ENCODE results near the gene MSI2. TPM values are rescaled to one million over a fixed set of nuclear protein-coding genes. Genes with fewer than 3 reads are reported as not detected.

MSI2 gene
- total RNA-seq, 1 experiment from 2014 or later, result 75.0 TPM

DNA sequence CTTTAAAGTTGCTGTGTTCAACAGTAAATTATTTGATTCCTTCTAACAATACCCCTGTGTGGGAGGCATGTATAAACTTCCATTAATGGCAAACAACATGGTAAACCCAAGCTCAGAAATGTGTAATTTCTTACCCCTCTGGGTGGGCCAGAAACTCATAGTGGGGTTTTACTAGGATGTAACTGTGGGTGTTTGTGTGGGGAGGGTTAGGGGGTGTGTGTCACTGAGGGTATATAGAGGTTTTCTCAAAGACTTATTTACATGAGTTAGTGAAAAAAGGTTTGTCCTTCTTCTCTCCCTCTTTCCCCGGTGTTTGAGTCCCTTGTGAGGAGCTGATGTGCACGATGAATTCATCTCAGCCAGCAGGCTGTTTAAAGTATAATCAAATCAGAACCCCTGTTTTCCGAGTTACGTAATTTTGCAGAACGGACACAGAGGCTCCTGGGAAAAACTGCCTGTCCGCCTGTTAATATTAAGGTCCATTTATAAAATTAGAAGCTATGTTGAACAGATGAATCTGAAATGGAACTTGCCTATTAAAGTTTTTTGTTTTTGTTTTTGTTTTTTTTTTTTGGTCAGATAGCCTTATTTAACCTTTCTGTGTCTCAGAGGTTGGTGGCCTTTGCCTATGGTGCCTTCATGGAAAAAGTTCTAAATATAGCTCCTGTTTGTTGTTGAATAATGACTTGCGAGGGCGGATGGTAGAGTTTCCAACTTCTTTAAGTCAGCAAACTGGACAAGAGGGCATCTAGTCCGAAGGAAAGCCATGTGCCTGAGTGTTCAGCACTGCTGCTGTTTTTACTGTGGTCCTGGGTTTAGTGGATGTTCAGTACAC, 73.3 kb downstream of the MSI2 start:
- DNase-seq (ENCODE audit: low spot score), result no peak
- in situ Hi-C loops (cut with HindIII; ENCODE audit: low sequenced_read_pairs), result no loop called here

DNA sequence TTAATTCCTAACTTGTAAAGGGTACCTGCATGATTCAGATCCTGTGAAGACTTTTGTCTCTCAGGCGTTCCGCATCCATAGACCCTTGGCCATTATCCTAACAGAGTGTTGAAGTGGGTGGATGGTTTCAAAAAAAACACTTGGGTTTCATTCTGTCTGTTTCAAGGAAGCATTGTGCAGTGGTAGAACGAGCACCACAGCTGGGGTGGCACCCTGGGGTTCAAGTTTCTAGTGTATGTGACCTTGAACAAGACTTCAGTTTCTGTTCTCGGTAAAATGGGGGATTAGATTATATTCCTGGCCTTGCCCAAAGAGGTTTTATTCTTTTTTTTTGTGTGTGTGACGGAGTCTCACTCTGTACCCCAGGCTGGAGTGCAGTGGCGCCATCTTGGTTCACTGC, 74.3 kb downstream of the MSI2 start:
- in situ Hi-C loops (cut with HindIII; ENCODE audit: low sequenced_read_pairs), result no loop called here
- DNase-seq (ENCODE audit: low spot score), result no peak

DNA sequence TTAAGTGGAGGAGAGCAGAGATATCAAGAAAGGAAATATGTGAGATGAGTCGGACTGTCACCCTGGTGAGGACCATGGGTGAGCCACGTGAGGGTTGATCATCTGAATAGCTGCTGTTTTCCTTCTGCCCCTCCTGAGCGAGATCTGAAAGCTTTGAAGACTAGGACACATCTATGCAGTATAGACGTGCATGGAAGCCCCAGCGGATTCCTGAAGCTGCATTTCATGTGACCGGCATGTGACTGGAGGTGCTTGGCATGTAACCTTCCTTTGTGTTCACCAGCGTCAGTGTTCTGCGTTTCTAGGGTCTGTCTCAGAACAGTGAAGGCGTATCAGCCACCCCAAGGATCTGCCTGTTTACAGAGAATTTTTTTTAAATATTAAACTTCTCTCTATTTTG, 75.1 kb downstream of the MSI2 start:
- DNase-seq (ENCODE audit: low spot score), result no peak
- in situ Hi-C loops (cut with HindIII; ENCODE audit: low sequenced_read_pairs), result no loop called here

DNA sequence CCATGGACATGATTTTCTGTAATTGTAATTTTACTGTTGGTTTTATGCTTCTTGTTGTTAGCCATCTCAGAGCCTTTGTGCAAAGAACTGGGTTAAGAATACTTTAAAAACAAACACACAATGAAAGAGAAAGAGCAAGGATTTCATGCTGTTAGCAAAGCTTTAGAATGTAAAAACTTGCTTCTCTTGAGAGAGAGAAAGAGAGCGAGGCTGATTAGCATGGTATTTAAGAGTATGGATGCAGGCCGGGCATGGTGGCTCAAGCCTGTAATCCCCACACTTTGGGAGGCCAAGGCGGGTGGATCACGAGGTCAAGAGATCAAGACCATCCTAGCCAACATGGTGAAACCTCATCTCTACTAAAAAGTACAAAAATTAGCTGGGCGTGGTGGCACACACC, 76.2 kb downstream of the MSI2 start:
- no peak for DNase-seq (ENCODE audit: low spot score)
- in situ Hi-C loops (cut with HindIII; ENCODE audit: low sequenced_read_pairs), result no loop called here

DNA sequence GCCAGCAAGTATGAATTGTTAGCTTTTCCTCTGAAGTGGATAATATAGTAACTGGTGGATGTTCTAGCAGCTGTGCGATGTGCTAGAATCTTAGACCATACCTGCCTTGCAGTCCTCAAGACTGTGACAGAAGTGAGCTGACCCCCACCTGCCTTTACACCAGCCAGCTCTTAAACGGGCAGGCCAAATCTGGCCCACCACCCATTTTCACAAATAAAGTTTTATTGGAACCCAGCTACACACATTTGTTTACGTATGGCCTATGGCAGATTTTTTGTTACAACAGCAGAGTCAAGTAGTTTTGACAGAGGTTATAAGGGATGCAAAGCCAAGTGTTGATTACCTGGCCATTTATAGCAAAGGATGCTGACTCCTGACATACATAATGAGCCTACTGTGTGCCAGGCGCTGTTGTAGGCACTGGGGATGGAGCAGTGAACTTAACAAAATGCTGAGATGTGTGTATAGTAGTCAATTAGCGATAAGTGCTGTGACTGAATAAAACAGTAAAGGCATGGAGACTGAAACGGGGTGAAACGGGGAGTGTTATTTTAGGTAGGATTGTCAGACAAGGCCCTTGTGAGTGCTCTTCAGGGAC, 79.0 kb downstream of the MSI2 start:
- in situ Hi-C loops (cut with HindIII; ENCODE audit: low sequenced_read_pairs), result no loop called here
- DNase-seq (ENCODE audit: low spot score), result no peak

DNA sequence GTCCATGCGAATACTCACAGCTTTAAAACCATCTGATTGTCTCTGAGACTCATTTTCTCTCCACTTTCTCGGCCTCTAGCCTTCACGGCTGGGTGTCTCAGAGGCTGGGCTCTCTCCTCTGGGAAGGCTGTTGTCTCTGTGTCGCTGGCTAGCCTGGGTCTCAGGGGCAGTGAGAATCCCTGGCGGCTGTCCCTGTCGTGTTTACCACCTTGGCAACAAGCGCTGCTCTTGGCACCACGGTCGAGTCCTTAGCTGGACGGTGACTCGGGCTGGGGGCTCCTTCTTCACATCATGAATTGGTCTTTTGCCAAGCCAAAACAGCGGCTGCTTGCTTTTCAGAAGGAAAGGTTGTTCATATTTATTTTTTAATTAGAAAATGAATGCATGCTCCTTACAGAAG, 81.1 kb downstream of the MSI2 start:
- DNase-seq (ENCODE audit: low spot score), result peak; percentile 61
- in situ Hi-C loops (cut with HindIII; ENCODE audit: low sequenced_read_pairs), result no loop called here

DNA sequence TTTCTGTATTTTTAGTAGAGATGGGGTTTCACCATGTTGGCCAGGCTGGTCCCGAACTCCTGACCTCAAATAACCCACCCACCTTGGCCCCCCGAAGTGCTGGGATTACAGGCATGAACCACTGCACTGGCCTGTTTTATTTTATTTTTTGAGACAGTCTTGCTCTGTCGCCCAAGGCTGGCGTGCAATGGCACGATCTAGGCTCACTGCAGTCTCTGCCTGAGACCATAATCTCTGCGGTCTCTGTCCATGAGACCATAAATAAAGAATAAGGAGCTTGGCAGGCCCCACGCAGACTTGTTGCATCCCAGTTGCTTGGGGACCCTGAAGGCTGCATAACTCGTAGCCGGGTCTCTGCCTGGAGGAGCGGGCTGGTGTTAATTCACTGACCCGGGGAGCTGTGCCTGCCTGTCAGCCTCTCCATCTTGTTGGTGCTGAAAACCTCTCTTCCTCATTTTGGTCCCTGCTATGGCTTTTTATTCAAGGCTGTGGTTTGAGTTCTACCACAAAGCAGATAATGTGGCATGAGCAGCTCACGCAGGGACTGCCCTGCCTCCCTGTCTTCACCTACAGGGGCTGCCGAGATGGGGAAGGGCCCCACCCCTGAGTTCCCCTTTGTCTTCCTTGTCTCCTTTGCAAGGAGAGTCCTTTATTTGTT, 82.1 kb downstream of the MSI2 start:
- DNase-seq (ENCODE audit: low spot score), result no peak
- in situ Hi-C loops (cut with HindIII; ENCODE audit: low sequenced_read_pairs), result no loop called here

DNA sequence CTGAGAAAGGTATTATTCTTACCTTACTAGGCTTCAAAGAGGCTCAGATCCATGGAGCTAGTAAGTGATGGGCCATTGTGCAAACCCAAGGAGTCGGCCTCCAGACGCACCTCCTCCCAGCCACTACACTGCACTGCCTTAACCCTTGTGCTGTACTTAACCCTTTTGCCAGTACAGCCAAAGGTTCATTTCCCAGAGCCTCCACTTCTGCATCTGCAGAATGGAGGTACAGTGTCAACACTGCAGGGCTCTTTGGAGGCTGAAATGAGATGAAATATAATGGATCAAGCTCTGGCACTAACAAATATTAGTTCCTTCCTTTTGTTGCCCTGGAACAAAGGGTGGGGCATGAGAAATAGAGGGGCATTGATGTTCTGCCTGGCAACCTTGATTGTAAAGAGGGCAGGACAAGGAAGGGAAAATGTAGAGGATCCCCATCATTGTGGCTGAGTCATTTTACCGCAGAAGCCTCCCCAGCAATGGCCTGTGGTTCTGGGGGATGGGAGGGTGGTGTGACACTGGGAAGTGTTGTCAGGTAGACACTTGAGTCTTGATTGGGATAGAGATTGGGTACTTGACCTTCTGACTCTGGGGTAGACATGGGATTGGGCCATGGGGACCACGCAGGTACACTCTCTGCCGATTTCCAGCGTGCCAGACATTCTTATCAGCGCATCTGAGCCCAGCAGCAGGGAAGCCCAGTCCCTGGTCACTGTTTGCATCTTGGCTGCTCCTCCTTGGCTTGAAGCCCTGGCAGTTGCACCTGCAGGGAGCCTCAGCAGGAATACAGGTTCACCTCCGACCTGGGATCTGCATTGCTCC, 84.0 kb downstream of the MSI2 start:
- in situ Hi-C loops (cut with HindIII; ENCODE audit: low sequenced_read_pairs), result no loop called here

DNA sequence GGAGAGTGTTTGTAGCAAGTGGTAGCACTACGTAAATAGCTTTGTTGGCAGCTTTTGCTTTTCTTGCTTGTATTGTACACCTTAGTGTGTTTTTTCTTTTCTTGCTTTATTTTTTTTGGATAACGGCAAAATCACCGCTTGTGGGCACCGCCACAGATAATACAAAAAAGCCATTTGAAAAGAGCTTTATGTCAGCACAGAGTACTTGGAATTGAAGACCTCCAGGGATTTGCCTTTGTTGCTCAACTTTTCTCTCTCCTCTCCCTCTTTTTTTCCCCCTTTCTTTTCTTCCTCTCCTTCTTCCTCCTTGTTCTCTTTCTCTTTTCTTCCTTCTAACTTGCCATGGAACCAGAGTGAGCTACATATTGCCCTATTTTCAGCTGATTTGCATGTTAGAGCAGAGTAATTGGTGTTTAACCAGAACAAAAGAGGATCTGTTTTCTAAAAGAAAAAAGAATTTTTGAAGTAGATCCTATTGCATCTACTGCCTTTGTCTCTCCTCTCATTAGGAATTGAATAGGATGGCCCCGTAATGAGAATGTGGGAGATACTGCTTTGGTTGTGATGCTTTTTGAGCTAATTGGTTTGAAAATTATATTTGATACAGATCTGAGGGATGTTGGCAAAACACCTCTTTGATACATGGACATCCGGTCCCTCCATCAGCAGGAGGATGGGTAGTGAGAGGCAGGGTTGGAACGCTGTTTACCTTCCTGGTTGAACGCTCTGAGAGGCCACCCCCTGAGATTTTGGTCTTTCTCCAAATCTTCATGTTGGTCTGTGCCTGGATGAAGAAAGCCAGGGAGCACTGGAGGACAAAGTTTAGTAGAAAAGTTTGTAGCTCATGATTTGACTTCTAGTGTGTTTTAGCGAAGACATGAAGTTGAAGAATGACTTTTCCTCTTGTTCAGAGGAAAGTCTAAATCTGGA, 85.6 kb downstream of the MSI2 start:
- in situ Hi-C loops (cut with HindIII; ENCODE audit: low sequenced_read_pairs), result no loop called here
- peak; percentile 67 for DNase-seq (ENCODE audit: low spot score)

More for the DNA sequence above, 84.0 kb downstream of the MSI2 start:
- DNase-seq (ENCODE audit: low spot score), result peak; percentile 25

DNA sequence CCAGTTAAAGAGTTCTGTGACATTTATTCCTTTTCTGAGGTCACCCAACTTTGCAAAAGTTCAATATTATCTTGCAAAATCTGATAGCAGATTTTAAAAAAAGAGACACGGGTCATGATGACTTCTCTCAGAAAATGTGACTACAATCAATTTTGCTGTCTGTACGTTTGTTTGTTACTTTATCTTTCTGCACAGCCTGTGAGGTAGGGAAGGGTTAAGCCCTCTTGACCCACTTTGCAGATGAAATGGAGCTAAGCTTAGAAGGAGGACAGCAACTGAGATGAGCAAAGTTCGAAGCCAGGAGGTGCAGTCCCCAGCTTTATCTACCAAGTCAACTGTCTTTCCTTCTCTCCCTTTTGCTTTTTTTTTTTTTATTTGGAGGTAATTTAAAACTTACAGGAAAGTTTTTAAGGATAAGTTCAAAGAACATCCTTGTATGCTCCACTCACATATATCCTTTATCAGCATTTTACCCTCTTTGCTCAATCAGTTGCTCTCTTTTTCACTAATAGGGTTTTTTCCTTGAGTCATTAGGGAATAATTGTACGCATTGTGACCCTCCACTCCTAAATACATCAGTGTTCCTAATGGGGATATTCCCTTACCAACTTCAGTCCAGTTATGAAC, 86.8 kb downstream of the MSI2 start:
- in situ Hi-C loops (cut with HindIII; ENCODE audit: low sequenced_read_pairs), result no loop called here
- no peak for DNase-seq (ENCODE audit: low spot score)

DNA sequence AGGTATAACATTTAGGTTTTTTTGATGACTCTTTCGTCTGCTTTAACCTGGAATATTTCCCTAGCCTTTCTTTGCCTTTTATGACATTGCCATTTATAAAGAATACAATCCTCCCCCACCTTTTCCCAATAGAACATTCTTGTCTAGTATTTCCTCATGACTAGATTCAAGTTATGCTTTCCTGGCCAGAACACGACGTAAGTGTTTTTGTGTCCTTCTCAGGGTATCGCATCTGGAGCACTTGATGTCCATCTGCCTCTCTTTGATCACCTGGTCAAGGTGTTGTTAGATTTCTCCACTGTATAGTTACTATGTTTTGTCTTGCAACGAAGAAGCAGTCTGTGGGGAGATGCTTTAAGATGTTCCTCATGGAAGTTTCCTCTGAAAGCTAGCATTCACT, 87.4 kb downstream of the MSI2 start:
- in situ Hi-C loops (cut with HindIII; ENCODE audit: low sequenced_read_pairs), result no loop called here

DNA sequence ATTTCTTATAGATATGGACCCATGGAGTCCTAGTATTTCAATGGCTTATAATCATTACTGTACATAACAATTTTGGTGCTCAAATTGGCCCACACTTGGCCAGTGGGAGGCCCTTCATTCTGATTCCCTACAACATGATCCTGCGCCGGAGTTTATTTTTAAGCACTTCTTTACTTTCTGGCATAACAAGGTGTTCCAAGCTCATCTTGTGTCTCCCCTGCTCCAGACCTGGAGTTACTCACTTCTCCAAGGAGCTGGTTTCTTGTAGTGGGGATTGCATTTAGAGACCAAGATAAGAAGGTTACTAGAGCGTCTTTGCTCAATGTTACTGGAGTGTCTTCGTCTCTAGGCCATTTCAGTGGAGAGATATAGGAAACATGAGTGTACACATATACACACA, 87.9 kb downstream of the MSI2 start:
- no peak for DNase-seq (ENCODE audit: low spot score)
- in situ Hi-C loops (cut with HindIII; ENCODE audit: low sequenced_read_pairs), result no loop called here

More for the DNA sequence above, 87.4 kb downstream of the MSI2 start:
- DNase-seq (ENCODE audit: low spot score), result no peak

DNA sequence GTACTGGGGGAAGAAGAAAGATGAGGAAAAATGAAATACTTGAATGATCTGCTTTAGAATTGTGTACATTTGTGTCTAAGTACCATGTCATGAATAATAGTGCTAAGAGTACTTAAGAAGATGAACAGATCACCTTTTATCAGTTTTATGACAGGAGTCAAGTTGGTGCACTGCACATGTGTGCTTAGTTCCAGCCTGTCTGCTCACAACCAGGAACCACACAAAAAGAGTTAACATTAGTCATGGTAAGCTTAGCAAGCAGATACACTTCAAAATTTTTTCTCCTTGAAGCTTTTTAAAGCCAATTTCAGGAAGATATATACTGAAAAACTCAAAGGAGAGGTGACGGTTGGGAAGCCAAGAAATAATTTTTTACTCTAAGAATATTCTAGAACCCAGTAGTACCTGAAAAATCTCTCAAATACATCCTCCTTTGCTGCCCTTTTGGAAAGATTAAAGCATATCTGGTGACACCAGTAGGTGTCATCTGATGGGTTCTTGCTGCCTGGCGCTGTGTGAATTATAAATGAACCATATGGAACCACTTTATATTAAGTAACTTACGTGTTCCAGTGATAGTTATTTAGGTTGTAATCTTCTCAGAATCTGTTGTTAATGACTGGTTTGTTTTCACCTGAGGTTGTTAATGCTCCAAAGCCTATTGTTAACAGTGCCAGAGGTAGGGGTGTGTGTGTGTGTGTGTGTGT, 93.4 kb downstream of the MSI2 start:
- in situ Hi-C loops (cut with HindIII; ENCODE audit: low sequenced_read_pairs), result no loop called here

DNA sequence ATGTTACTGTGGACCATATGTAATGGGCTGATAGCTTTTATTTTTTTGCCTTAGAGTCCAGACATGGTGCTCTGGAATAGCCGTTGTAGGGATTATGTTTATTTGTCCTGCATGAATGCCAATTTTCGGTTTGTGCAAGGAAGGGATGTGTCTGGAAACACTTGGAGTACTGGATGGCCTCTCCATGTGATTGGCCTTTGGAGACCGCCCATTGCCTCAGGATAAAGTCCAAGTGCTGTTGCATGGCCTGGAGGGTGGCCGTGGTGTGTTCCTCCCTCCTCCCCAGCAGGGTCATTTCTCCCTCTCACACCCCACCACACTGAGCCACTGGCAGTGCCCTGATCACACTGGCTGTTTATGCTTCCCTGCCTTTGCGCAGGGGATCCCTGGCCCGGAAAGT, 93.9 kb downstream of the MSI2 start:
- no peak for DNase-seq (ENCODE audit: low spot score)
- in situ Hi-C loops (cut with HindIII; ENCODE audit: low sequenced_read_pairs), result no loop called here

More for the DNA sequence above, 93.4 kb downstream of the MSI2 start:
- no peak for DNase-seq (ENCODE audit: low spot score)

DNA sequence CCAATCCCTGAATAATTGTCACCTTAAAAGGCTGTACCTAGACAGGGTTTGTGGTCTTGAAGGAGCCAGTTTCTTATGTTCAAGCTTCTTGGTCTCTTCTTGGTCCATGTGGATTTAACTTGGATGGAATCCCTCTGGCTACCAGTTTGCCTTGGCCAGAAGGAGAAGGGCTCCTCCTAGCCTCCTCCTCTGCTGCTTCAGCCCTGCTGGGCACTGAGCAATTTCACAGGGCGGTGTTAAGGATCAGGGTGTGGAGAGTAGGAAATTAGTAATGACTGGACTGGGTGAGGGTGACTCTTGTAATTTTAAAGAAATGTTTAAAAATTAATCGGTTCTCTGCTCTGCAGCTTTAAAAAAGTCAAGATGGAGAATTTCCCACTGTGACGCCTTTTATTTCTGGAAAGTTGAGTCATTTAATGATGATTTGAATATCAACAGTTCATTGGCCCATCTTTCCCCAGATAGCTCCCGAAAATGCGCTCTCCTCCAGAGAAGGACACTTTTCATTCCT, 96.4 kb downstream of the MSI2 start:
- no peak for DNase-seq (ENCODE audit: low spot score)
- in situ Hi-C loops (cut with HindIII; ENCODE audit: low sequenced_read_pairs), result no loop called here

DNA sequence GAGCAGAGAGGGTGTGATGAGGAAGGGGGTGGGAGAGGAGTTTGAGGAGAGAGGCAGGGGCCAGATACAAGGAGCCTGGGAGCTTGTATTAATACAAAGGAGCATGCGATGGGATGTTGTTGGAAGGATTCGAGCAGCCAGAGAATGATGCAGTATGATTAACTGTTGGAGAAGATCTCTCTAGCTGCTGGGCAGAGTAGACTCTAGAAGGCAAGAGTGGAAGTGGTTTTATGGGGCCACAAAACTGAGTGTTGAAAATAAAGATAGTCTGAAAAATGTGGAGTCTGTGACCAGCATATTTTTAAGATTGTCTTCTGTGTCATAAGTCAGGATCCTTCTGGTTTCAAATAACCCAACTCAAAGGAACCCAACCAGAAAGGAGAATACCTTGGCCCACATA, 98.3 kb downstream of the MSI2 start:
- no peak for DNase-seq (ENCODE audit: low spot score)
- in situ Hi-C loops (cut with HindIII; ENCODE audit: low sequenced_read_pairs), result no loop called here

DNA sequence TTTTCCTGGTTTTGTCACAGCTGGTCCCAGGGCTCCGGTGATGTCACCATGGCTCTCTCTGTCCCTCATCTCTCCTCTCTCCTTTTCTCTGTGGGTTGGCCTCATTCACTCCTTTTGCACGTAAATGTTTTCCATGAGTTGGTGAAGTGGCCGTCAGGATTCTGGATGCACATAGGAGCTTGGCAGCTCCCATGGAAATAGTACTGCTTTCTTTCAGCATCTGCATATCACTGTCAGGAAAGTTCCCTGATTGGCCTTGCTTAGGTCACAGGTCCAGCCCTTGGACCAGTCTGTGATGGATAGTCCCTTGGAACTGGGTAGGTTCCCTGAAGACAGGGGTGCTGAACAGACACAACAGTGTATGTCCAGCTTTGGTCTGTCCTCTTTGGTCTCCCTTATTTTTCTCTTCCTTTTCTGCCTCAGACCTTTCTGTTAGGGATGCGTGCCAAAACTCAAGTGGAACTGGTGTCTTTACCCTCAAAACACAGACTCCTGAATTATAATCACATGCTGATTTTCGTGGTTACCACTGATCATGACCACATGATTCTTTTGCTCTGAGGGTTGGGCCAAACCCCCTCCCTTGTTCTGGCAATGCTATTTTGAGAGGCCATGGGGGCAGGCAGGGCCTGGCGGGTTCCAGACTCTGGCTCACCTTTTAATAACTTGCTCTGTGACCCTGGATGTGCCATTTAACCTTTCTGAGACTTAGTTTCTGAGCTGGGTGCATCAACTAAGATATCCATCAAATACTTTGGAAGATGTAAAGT, 99.0 kb downstream of the MSI2 start:
- in situ Hi-C loops (cut with HindIII; ENCODE audit: low sequenced_read_pairs), result no loop called here
- DNase-seq (ENCODE audit: low spot score), result no peak
